Activated CD4-positive, alpha-beta T cell treated with anti-CD3 and anti-CD28 coated beads for 36 hours (primary cell): ENCODE data around the gene SLC3A2. TPM values are rescaled to one million over a fixed set of nuclear protein-coding genes. Genes with fewer than 3 reads are reported as not detected.

ENCODE experiments used
- ATAC-seq: fragments of 200-7000 bp; cut with Tn5 transposase; one replicate; pipeline ENCODE4 v1.10.0; 2021; ENCODE audit warnings: mild to moderate bottlenecking, moderate library complexity
- CTCF ChIA-PET: fragments of 350-600 bp; sonication (Branson Sonifier 250); formaldehyde crosslinking; loops from one replicate; lab custom pipeline; 2021; ENCODE audit warnings: antibody characterized with exemption; lab: Charles Lee
- POLR2A ChIA-PET: fragments of 350-600 bp; sonication (Branson Sonifier 250); formaldehyde crosslinking; loops from one replicate; lab custom pipeline; 2021; ENCODE audit warnings: antibody characterized with exemption, inconsistent platforms; lab: Charles Lee
- DNase-seq: peaks from one replicate; pipeline ENCODE4 v3.0.0-alpha.2; 2020
- H3K27ac Mint-ChIP-seq: one replicate; pipeline ENCODE4 v1.8.0; 2021; ENCODE audit warnings: mixed read lengths
- H3K27me3 Mint-ChIP-seq: one replicate; pipeline ENCODE4 v1.8.0; 2021; ENCODE audit warnings: mixed read lengths
- H3K36me3 Mint-ChIP-seq: one replicate; pipeline ENCODE4 v1.8.0; 2021; ENCODE audit warnings: low read depth, mixed read lengths
- H3K4me1 Mint-ChIP-seq: one replicate; pipeline ENCODE4 v1.8.0; 2021; ENCODE audit warnings: mixed read lengths
- H3K4me3 Mint-ChIP-seq: one replicate; pipeline ENCODE4 v1.8.0; 2021; ENCODE audit warnings: mild to moderate bottlenecking, moderate library complexity, mixed read lengths
- H3K9me3 Mint-ChIP-seq: one replicate; pipeline ENCODE4 v1.8.0; 2021; ENCODE audit warnings: low read depth, mixed read lengths
- intact Hi-C, 2 experiments: fragments of 100-400 bp; cut with DNase I in 1 of 2; cut with micrococcal nuclease in 1 of 2; formaldehyde crosslinking; loops; one replicate each; pipeline versions ENCODE4 v1.14.2 to v1.15.1; 2022 to 2024; cut with DNase I, micrococcal nuclease
- total RNA-seq, 2 experiments: library from RNA; stranded (reverse); gene quantifications; one replicate each; pipeline ENCODE4 v1.2.3, GENCODE V29; 2021

Gene SLC3A2
- total RNA-seq, 2 experiments from 2014 or later: 401 to 402 TPM

GRCh38 chr11:62908468-62909072 is 27.9 kb downstream of the SLC3A2 start:
- DNase-seq: no peak
- no peaks in the 10 kb centered on the region for H3K9me3 Mint-ChIP-seq
- H3K4me3 Mint-ChIP-seq: no peak overlapping the region
- ATAC-seq: no peak
- H3K27me3 Mint-ChIP-seq: peaks cover 8% of the 10 kb centered on the region
- POLR2A ChIA-PET: interaction anchor here (0.6 kb wide), 1 partner anchor 176 kb away, joined by 4 read pairs; no protein-coding TSS in a partner anchor
- CTCF ChIA-PET: interaction anchor here (0.6 to 7.3 kb wide), 7 partner anchors 33 to 305 kb away, joined by 3 to 283 read pairs (median 5); no protein-coding TSS in a partner anchor
- H3K36me3 Mint-ChIP-seq: no peaks in the 10 kb centered on the region
- peaks cover 3% of the 10 kb centered on the region for H3K4me1 Mint-ChIP-seq
- no peak overlapping the region for H3K27ac Mint-ChIP-seq
- intact Hi-C loops: loop anchor here in 1 of 2 experiments (5.0 kb wide), 1 partner anchor 304 kb away; no protein-coding TSS in a partner anchor

GRCh38 chr11:62909107-62909894 is 28.6 kb downstream of the SLC3A2 start:
- POLR2A ChIA-PET: interaction anchor here (0.6 kb wide), 1 partner anchor 177 kb away, joined by 4 read pairs; no protein-coding TSS in a partner anchor
- peak; percentile 56 for DNase-seq
- no peaks in the 10 kb centered on the region for H3K9me3 Mint-ChIP-seq

GRCh38 chr11:62910141-62910882 is 29.6 kb downstream of the SLC3A2 start:
- ChIA-PET CTCF (interaction anchor here (0.6 to 2.1 kb wide), 10 partner anchors 13 to 116 kb away, joined by 3 to 6 read pairs (median 3); partner anchors contain the start of gene SLC3A2), POLR2A (no interaction called here)
- intact Hi-C loops: no loop called here
- H3K4me3 Mint-ChIP-seq: no peak overlapping the region
- H3K27me3 Mint-ChIP-seq: peaks cover under 1% of the 10 kb centered on the region
- H3K4me1 Mint-ChIP-seq: peaks cover under 1% of the 10 kb centered on the region
- H3K27ac Mint-ChIP-seq: no peak overlapping the region
- no peak for DNase-seq
- no peaks in the 10 kb centered on the region for H3K9me3 Mint-ChIP-seq
- no peaks in the 10 kb centered on the region for H3K36me3 Mint-ChIP-seq
- no peak for ATAC-seq

More at GRCh38 chr11:62909107-62909894, 28.6 kb downstream of the SLC3A2 start:
- CTCF ChIA-PET: interaction anchor here (0.6 to 2.1 kb wide), 9 partner anchors 28 to 304 kb away, joined by 3 to 8 read pairs (median 4); partner anchors contain the start of gene SLC3A2
- intact Hi-C loops: loop anchor here in 1 of 2 experiments (5.0 kb wide), 1 partner anchor 303 kb away; no protein-coding TSS in a partner anchor
- no peak overlapping the region for H3K27ac Mint-ChIP-seq
- H3K27me3 Mint-ChIP-seq: peaks cover 4% of the 10 kb centered on the region
- H3K4me1 Mint-ChIP-seq: peaks cover 3% of the 10 kb centered on the region
- ATAC-seq: peak; percentile 61
- H3K36me3 Mint-ChIP-seq: no peaks in the 10 kb centered on the region
- H3K4me3 Mint-ChIP-seq: no peak overlapping the region

GRCh38 chr11:62911137-62912130 is 30.7 kb downstream of the SLC3A2 start:
- ChIA-PET CTCF (interaction anchor here (0.6 to 1.8 kb wide), 4 partner anchors 33 to 112 kb away, joined by 3 to 8 read pairs (median 4); no protein-coding TSS in a partner anchor), POLR2A (no interaction called here)
- H3K4me3 Mint-ChIP-seq: no peak overlapping the region

GRCh38 chr11:62912268-62912667 is 31.6 kb downstream of the SLC3A2 start:
- intact Hi-C loops: no loop called here
- Mint-ChIP-seq H3K9me3 (no peaks in the 10 kb centered on the region), H3K27me3 (no peaks in the 10 kb centered on the region), H3K4me1 (no peaks in the 10 kb centered on the region), H3K36me3 (no peaks in the 10 kb centered on the region), H3K27ac (no peak overlapping the region), H3K4me3 (no peak overlapping the region)
- POLR2A ChIA-PET: no interaction called here
- CTCF ChIA-PET: interaction anchor here (0.9 to 1.8 kb wide), 2 partner anchors 108 to 111 kb away, joined by 3 to 8 read pairs; no protein-coding TSS in a partner anchor
- ATAC-seq (no peak), DNase-seq (no peak)

More at GRCh38 chr11:62911137-62912130, 30.7 kb downstream of the SLC3A2 start:
- intact Hi-C loops: no loop called here
- Mint-ChIP-seq H3K27me3 (no peaks in the 10 kb centered on the region), H3K9me3 (no peaks in the 10 kb centered on the region), H3K36me3 (no peaks in the 10 kb centered on the region), H3K4me1 (no peaks in the 10 kb centered on the region), H3K27ac (no peak overlapping the region)
- no peak for DNase-seq
- no peak for ATAC-seq

GRCh38 chr11:62914416-62914815 is 33.7 kb downstream of the SLC3A2 start:
- POLR2A ChIA-PET: no interaction called here
- no peaks in the 10 kb centered on the region for H3K4me1 Mint-ChIP-seq
- intact Hi-C loops: no loop called here
- DNase-seq: no peak
- no peaks in the 10 kb centered on the region for H3K9me3 Mint-ChIP-seq
- H3K4me3 Mint-ChIP-seq: no peak overlapping the region
- H3K36me3 Mint-ChIP-seq: no peaks in the 10 kb centered on the region
- no peaks in the 10 kb centered on the region for H3K27me3 Mint-ChIP-seq
- ATAC-seq: no peak
- CTCF ChIA-PET: interaction anchor here (0.7 to 2.8 kb wide), 2 partner anchors 8 to 592 kb away, joined by 4 to 19 read pairs; no protein-coding TSS in a partner anchor
- H3K27ac Mint-ChIP-seq: no peak overlapping the region

GRCh38 chr11:62917906-62918502 is 37.3 kb downstream of the SLC3A2 start:
- Mint-ChIP-seq H3K4me3 (no peak overlapping the region), H3K9me3 (no peaks in the 10 kb centered on the region), H3K36me3 (no peaks in the 10 kb centered on the region), H3K4me1 (peaks cover 11% of the 10 kb centered on the region), H3K27ac (no peak overlapping the region), H3K27me3 (peaks cover 22% of the 10 kb centered on the region)
- ChIA-PET CTCF (interaction anchor here (0.6 to 3.8 kb wide), 5 partner anchors 12 to 330 kb away, joined by 3 to 32 read pairs (median 5); no protein-coding TSS in a partner anchor), POLR2A (no interaction called here)
- intact Hi-C loops: no loop called here
- DNase-seq: no peak
- ATAC-seq: no peak

GRCh38 chr11:62918531-62918930 is 37.8 kb downstream of the SLC3A2 start:
- H3K4me3 Mint-ChIP-seq: no peak overlapping the region
- ATAC-seq (no peak), DNase-seq (no peak)
- H3K27me3 Mint-ChIP-seq: peaks cover 26% of the 10 kb centered on the region
- CTCF ChIA-PET: interaction anchor here (0.6 to 3.8 kb wide), 6 partner anchors 11 to 330 kb away, joined by 3 to 32 read pairs (median 4); no protein-coding TSS in a partner anchor
- H3K4me1 Mint-ChIP-seq: peaks cover 16% of the 10 kb centered on the region
- no peaks in the 10 kb centered on the region for H3K36me3 Mint-ChIP-seq
- intact Hi-C loops: no loop called here
- no peaks in the 10 kb centered on the region for H3K9me3 Mint-ChIP-seq
- no peak overlapping the region for H3K27ac Mint-ChIP-seq
- POLR2A ChIA-PET: interaction anchor here (0.6 kb wide), 2 partner anchors 77 to 722 kb away, joined by 3 read pairs; no protein-coding TSS in a partner anchor

GRCh38 chr11:62919476-62919875 is 38.8 kb downstream of the SLC3A2 start:
- ChIA-PET POLR2A (no interaction called here), CTCF (interaction anchor here (0.9 to 3.8 kb wide), 4 partner anchors 10 to 104 kb away, joined by 3 to 32 read pairs (median 8); no protein-coding TSS in a partner anchor)
- Mint-ChIP-seq H3K9me3 (no peaks in the 10 kb centered on the region), H3K4me3 (no peak overlapping the region), H3K27me3 (peaks cover 31% of the 10 kb centered on the region), H3K36me3 (no peaks in the 10 kb centered on the region), H3K27ac (no peak overlapping the region), H3K4me1 (peaks cover 19% of the 10 kb centered on the region)
- ATAC-seq: no peak
- intact Hi-C loops: no loop called here
- no peak for DNase-seq
